HG02798 (cell line): ENCODE data around the gene METTL27.
"Not testable (repeated sequence)": the region's sequence is repeated elsewhere in the genome, so short reads cannot be mapped to it uniquely, and the experiment has no call there.

Source experiments
- ATAC-seq: cut with Tn5 transposase; IDR thresholded peaks from one replicate; pipeline ENCODE4 v1.9.1; 2021; ENCODE audit warnings: mild to moderate bottlenecking; ENCODE audit not compliant: unreplicated experiment, poor library complexity

The METTL27 gene

DNA sequence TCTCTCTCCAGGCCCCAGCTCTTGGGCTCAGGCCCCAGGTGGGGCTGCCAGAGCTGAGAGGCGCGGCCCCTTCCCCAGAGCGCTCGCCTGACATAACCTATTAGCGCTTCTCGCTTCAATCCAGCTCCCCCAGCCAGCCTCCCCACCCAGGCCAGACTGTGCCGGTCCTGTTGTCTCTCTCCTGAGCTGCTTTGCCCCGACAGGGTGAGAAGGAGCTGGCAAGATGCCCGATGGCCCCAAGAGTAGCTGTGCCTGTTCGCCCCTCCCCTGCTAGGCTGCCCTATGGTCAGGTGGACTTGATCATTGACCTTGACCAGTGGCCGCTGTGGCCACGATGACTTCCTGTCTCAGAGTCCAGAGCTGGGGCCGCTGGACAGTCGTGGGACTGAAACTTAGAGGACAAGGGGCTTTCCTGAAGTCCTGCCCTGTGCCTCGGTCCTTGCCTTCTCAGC lies 27.8 kb upstream of the METTL27 start:
- no peak for ATAC-seq

DNA sequence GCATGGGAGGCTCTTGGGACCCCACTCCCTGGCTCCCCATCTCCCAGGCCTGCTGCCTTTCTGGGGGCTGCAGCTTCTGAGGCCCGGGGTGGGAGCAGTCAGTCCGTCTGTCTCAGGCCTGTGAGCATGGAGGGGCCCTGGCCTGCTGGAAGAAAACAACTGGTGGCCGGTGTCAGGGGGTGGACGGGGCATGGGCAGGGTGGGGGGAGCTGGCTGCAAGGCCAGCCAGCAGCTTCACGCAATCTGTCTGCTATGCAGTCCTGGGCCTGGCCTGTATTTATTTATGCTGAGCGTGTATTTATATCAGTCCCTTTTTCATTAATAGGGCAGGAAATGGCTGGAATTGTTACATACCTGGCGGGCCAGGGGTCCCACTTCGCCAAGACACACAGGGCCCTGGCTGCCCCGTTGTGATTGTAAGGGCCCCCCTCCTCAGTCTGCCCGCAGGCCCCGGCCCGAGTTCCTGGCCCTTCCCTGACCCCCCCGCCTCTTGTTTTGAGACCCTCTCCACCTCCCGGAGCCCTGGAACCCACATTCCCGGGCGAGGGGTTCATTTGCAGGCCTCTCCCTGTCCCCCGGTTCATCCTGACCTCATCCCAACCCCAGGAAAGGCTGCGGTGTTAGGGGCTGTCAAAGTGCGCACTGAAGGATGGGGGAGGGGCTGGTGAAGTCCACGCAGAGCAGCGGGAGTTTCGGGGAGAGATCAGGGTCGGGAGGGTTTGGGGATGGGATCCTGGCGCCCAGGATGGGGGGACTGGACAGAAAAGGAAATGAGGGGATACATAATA lies 26.9 kb upstream of the METTL27 start:
- ATAC-seq = no peak

DNA sequence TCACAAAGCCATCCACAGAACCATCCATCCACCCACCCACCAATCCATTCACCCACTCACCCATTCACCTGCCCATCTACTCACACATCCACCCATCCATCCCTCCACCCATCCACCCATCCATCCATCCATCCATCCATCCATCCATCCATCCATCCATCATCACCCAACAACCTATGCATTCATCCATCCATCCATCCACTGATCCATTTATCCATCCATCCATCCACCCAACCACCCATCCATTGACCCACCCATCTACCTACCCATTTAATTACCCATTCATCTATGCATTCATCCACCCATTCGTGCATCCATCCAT lies 24.1 kb upstream of the METTL27 start:
- no peak for ATAC-seq

DNA sequence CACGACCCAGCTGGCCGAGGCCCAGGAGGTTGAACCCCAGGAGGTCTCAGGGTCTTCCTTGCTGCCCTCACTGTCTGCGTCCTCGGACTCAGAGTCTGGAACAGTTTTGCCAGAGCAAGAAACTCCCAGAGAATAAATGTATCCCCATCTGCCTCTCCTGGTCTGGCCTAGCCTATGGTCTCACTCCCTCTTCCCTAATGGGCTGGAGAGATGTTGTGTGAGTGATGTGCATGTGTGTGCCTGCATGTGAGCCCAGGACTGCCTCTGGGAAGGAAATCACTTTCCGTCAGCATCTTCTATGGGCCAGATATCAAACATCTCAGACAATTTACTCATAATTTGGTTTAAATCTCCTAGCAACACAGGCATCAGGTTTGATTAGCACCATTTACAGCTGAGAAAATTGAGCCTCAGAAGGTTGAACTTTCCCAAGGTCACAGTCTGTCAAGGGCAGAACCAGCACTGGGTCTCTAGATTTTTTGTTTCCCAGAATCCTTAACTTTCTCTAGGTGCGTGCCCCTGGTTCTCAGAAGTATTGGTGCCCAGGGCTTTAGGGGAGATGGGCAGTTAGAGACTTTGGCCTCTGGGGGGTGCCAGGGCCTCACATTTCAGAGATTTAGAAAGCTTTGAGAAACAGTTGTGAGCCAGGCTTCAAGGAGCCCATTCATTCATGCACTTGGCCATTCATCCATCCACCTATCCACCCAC lies 23.6 kb upstream of the METTL27 start:
- no peak for ATAC-seq

DNA sequence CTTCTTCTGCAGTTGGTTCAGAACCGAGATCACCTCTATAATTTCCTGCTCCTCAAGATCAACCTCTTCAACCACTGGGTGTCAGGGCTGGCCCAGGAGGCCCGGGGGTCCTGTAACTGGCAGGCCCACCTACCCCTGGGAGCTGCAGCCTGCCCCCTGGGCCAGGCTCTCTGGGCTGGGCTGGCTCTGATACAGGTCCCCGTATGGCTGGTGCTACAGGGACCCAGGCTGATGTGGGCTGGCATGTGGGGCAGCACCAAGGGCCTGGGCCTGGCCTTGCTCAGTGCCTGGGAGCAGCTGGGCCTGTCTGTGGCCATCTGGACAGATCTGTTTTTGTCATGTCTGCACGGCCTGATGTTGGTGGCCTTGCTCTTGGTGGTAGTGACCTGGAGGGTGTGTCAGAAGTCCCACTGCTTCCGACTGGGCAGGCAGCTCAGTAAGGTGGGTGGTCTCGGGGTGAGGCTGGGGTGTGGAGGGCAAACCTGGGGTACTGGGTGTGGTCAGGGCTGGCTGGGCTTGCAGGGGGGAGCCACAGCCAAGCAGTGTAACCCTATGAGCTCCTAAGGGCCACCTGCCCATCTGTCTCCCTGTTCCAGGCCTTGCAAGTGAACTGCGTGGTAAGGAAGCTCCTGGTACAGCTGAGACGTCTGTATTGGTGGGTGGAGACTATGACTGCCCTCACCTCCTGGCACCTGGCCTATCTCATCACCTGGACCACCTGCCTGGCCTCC lies 22.8 kb upstream of the METTL27 start:
- ATAC-seq = no peak

DNA sequence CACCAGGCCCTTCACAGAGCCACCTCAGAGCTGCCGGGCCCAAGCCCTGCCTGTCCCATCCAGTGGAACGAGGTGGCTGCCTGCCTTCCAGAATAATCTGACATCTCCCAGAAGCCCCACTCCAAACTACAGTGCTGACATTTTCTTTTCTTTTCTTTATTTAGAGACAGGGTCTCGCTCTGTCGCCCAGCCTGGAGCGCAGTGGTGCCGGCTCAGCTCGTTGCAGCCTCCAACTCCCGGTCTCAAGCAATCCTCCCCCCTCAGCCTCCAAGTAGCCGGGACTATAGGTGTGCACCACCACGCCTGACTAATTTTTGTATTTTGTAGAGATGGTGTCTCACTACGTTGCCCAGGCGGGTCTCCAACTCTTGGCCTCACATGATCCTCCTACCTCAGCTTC lies 19.0 kb upstream of the METTL27 start:
- no peak for ATAC-seq

DNA sequence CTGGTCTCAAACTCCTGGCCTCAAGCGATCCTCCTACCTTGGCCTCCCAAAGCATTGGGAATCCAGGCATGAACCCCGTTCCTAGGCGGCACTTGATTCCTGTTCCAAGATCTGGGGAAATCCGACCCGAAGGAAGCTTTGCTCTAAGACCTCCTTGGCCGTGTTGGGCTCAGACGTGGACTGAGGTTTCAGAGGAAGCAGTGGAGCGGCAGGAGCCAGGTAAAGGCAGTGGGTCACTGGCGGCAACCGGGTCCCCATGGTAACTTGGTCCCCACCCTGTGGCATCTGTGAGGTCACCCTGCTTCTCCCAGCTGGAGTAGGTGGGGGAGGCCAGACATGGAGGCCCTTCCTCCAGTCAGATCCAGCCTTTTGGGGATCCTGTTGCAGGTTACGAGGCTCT lies 18.5 kb upstream of the METTL27 start, which contains the start of gene TMEM270:
Gene TMEM270 (plus strand): TSS at position 301 of the 400 bp plus-strand sequence. CDS start 36 bp downstream, at position 337.
- ATAC-seq = no peak

DNA sequence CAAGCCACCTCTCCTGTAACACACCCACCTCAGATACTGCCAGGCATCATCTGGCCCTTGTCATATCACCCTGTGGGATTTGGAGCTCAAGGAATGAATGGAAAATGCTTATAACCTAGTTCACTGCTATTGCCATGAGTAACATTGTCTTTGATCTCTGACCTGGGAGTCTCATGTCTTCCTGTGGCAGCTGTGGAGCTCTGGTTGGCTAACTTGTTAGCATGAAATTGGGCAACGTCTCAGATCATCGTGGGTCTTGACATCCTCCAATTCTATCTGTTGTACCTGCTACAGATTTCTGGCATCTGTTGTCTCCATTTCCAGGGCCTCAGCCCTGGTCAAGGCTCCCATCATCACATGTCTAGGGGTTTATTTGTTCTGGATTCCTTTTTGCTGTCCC lies 16.5 kb upstream of the METTL27 start:
- ATAC-seq = no peak

DNA sequence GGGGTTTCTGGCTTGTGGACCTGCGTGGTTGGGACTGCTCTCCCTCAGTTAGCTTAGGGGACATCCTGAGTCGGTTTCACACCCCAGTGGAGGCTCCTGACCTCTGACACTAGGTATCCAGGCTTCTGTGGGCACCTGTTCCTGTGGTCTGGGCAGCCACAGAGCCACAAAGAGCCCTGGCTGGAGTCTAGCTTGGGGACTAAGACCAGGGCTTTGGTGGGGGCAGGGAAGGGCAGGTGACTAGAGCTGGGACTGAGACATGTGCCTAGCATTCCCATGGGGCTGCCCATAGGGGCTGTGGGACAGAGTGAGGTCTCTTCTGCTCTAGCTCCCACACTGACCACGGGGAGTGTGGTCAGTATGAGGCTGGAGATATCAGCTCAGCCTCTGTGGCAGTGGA lies 14.6 kb upstream of the METTL27 start:
- no peak for ATAC-seq

DNA sequence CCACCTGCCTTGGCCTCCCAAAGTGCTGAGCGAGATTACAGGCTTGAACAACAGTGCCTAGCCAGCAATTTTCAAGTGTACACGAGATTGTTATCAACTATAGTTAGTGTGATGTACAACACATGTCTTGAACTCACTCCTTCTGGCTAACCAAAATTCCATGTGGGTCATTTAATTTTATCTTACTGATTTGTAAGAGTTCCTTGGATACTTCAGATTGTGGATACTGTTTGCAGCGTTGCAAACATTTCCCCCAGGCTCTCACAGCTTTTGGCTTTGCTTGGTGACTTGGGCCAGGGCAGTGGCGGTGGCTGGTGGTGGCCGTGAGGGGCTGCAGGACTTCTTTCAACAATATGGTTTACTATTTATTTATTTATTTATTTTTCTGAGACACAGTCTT lies 10.2 kb upstream of the METTL27 start:
- ATAC-seq = no peak

DNA sequence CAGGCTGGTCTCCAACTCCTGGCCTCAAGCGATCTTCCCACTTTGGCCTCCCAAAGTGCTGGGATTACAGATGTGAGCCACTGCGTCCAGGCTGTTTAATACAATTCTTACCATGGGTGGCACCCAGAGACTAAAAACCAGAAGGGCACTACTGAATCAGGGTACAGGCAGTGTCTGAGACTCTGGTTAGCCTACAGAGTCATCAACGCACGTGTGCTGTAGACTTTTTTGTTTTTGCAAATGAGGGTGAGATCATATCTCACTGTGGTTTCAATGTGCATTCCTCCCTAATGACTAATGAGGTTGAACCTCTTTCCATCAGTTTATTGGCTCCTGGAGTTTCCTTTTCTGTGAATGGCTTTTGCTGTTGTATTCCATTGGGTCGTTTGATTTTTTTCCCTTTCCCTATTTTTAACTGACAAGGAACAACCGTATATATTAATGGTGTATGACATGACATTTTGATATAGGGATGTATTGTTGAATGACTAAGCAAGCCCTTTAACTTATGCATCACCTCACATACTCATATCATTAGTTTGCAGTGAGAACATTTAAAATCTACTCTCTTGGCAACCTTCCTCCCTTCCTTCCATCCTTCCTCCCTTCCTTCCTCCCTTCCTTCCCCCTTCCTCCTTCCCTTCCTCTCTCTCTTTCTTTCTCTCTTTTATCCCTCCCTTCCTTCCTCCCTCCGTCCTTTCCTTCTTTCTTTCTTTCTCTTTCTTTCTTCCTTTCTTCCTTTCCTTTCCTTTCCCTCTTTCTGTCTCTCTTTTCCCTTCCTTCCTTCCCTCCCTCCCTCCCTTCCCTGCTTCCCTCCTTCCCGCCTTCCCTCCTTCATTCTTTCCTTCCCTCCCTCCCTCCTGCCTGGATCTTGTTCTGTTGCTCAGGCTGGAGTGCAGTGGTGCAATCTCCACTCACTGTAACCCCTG lies 9.4 kb upstream of the METTL27 start:
- ATAC-seq = peak; percentile 86

DNA sequence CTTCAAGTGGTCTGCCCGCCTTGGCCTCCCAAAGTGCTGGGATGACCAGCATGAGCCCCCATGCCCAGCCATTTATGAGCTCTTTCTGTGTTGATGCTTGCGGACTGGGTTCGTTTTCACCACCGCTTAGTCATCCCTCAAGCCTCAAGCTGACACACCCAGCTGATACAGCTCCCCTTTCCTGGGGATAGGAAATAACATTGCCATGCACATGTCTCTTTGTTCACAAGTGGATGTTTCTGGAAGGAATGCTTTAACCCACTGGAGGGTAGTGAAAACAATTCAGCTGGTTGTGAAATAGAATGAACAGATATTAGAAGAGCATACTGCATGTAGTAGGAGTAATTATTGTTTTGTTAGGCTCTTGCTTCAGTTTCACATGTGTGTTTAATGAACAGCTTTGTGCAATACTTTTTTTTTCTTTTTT lies 8.5 kb upstream of the METTL27 start:
- ATAC-seq = no peak

DNA sequence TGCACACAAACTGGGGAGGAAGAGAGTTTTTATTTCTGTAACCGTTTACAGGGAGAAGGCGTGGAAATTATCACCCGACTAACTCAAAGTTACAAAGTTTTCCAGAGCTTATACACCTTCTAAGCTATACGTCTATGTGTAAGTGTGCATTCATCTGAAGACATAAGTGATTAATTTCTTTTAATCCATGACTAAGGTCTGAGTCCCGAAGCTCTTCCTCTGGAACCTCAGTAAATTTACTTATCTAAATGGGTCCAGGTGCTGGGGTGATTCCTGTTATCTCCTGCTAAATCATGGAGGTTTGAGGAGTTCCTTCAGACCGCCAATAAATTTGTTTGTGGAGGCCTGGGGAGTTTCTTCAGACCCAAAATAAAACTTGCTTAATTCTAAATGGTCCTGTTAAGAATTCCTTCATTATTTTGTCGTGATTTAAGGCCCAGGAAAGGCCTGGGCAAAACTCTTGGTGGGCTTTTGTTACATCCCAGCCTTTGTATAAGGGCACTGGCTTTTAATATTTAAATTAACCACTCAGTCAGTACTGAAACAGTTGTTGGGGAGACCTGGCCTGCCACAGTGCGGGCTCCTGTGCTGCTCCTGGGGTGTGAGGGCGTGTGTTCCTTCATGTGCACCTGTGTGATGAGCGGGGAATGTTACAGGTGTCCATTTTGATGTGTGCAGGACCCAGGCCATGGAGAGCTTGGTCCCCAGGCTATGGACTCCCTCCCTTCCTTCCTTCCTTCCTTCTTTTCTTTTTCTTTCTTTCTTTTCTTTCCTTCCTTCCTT lies 5.8 kb upstream of the METTL27 start:
- no peak for ATAC-seq

DNA sequence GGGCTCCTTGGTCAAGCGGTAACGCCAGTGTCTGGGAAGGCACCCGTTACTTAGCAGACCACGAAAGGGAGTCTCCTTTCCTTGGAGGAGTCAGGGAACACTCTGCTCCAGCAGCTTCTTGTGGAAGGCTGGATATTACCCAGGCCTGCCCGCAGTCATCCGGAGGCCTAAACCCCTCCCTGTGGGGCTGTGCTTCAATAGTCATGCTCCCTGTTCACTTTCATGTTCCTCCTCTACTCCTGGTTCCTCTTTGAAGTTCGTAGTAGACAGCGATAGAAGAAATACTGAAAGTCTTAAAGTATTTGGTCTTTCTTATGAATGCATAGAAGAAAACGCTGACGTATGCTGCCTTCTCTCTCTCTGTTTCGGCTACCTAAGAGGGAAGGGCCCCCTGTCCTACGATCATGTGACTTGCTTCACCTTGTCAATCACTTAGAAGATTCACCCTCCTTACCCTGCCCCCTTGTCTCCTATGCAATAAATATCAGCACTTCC lies 3.4 kb upstream of the METTL27 start:
- ATAC-seq = not testable (repeated sequence)

DNA sequence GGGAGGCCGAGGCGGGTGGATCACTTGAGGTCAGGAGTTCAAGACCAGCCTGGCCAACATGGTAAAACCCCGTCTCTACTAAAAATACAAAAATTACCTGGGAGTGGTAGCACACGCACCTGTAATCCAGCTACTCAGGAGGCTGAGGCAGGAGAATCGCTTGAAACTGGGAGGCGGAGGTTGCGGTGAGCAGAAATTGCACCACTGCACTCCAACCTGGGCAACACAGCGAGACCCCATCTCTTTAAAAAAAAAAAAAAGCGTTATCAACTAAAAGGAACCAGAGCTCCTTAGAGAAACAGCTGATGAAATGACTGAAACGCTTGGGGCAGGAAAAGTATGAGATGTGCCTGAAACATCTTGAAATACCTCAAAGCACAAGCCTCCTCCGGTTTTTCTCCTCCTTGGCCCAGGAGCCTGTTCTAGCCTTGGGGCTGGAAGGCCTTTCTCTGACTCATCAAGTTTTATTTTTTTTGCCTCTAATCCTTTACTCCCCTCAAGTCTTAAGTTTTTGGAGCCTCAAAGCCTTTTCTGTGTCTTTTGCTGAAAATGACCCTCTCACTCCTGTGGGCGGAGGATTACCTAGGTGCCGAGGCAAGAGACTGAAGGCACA lies 2.6 kb upstream of the METTL27 start:
- ATAC-seq = no peak

DNA sequence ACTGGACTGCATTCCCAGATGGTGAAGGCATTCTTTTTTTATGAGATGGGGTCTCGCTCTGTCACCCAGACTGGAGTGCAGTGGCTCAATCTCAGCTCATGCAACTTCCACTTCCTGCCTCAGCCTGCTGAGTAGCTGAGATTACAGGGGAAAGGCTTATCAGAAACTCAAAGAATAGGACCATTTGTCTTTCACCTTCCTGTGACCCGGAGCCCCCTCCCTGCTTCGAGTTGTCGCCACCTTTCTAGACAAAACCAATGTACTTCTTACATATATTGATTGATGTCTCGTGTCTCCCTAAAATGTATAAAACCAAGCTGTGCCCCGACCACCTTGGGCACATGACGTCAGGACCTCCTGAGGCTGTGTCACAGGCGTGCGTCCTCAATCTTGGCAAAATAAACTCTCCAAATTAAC lies 1.8 kb upstream of the METTL27 start:
- ATAC-seq = no peak

DNA sequence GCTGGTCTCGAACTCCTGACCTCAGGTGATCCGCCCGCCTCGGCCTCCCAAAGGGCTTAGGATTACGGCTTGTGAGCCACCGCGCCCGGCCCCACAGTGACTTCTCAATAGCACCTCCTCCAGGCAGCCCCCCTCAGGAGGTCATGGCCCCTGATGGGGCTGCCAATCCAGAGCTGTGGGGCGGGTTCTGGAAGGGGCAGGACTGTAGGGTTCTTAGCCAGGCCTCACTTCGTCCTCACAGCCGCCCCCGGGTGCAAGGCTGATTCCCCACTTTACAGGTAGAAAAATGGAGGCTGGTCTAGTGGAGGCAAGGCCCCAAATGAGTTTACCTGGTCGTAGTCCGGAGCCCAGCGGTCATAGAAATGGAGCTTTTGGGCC lies 638 bp downstream of the METTL27 start:
- no peak for ATAC-seq

DNA sequence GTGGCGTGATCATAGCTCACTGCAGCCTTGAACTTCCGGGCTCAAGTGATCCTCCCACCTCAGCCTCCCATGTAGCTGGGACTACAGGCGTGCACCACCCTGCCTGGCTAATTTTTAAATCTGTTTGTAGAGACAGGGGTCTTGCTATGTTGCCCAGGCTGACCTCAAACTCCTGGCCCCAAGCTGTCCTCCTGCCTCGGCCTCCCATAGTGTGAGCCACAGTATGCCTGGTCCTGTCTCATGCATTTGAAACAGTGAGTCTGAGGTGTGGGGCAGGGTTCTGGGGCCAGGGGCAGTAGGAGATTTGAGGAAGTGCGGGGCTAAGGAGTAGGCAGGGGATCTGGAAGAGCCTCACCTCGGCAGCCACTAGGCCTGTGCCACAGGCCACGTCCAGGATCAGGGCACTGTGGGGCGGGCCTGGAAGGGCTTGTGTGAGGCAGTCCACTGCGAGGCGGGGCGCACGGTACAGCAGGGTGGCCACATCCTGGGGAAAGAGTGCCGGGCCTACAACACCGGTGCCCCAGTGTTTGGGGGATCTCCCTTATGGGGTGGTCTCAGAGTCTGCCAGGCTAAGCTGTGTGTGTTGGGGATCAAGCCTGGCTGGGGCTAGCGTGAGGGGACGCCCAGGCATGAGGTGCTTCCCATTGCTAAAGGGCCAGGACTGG lies 1.5 kb downstream of the METTL27 start:
- no peak for ATAC-seq
